Loucy (cell line): ENCODE data around the gene DDB1.

Experiments
- CTCF ChIP-seq: fragments of 200-600 bp; sonication (generic); conservative IDR thresholded peaks from 2 replicates; pipeline ENCODE4 v1.5.1; 2014; ENCODE audit warnings: mild to moderate bottlenecking, antibody characterized with exemption, low read length
- EZH2phosphoT487 ChIP-seq: fragments of 200-600 bp; IDR thresholded peaks from 2 replicates; pipeline ENCODE4 v1.6.1; 2018; ENCODE audit warnings: antibody characterized with exemption, mild to moderate bottlenecking, moderate library complexity, borderline replicate concordance

DNA sequence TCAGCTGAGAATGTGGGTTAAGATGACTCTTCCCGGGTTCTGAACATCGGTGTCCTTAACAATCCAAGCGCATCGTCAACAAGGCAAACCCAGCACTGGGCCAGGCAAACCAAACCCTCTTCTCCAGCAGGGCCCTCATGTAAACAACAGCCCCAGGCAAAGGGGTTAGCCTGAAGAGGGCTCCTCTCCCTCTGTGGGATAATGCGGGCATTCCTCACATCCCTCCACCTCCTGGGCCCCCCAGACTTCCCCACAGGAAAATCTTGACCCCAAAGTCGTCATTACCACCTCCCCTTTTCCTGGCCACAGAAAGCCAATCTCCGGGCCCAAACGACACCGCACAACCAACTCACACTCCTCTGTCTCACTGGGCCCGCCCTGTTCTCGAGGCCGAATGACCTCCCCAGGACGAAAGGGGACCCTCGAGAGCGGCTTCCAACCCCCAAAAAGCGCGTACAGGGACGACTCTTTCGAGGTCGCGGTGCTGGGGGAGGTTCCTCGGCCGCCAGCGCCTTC is 566 bp downstream of the DDB1 start:
- TF ChIP-seq CTCF (no peak), EZH2phosphoT487 (no peak)
